K562 (cell line): Measurements from ENCODE around the gene TMEM106B. TPM values are rescaled to one million over a fixed set of nuclear protein-coding genes. Genes with fewer than 3 reads are reported as not detected.
A peak's percentile ranks its signal among the peaks of the same experiment; 100 is the strongest.

ENCODE experiments used
- ATAC-seq: fragments of 200-7000 bp; cut with Tn5 transposase; 3 replicates; pipeline ENCODE4 v1.9.1; 2020; ENCODE audit warnings: moderate library complexity
- BruUV-seq: library from RNA; stranded (reverse); fragments of 400-500 nt; replicated peaks from 2 replicates; lab custom pipeline; 2021; lab: Mats Ljungman, UMichigan
- CTCF ChIA-PET: fragments of 300-600 bp; formaldehyde crosslinking; extraction: SDS; loops from one replicate; lab custom pipeline; 2021; ENCODE audit warnings: low intra/inter-chr PET ratio; lab: Yijun Ruan, JAX
- POLR2A ChIA-PET: fragments of 300-600, 350-650 bp; sonication (Branson Sonifier 250); formaldehyde crosslinking; extraction: SDS; loops from one replicate; lab custom pipeline; 2021; ENCODE audit warnings: antibody characterized with exemption, inconsistent platforms; lab: Yijun Ruan, JAX
- DNase-seq, 4 experiments: peaks; one replicate each; pipeline versions ENCODE4 v3.0.0 to v3.0.0-alpha.2; 2011 to 2018; ENCODE audit warnings: low spot score in 3 of 4, mixed read lengths in 3 of 4; ENCODE audit errors: extremely low read depth in 1 of 4
- FAIRE-seq: peaks from 2 replicates; lab custom pipeline; 2011; peaks lifted over from hg19 to GRCh38; lab: Jason Lieb, UNC
- H2AFZ ChIP-seq: 2 replicates; pipeline ENCODE4 v1.6.0; 2011; ENCODE audit warnings: low read depth, low read length, control low read depth, inconsistent platforms
- H3K27ac ChIP-seq: fragments of 200-600 bp; 3 replicates; pipeline ENCODE4 v1.8.0; 2011; ENCODE audit warnings: low read depth, mild to moderate bottlenecking, control low read depth, inconsistent platforms, low read length, moderate library complexity, mixed read lengths; ENCODE audit errors: extremely low read depth
- H3K27me3 ChIP-seq, 2 experiments: fragments of 300-600 bp in 1 of 2; 2 replicates in 1 of 2; 3 replicates in 1 of 2; pipeline versions ENCODE4 v1.6.0 to v1.8.0; 2011; ENCODE audit warnings: inconsistent platforms in 2 of 2, low read length in 2 of 2, mild to moderate bottlenecking in 1 of 2, mixed read lengths in 1 of 2, moderate library complexity in 1 of 2; ENCODE audit not compliant: control insufficient read depth in 2 of 2, insufficient read depth in 2 of 2
- H3K36me3 ChIP-seq: fragments of 300-600 bp; 3 replicates; pipeline ENCODE4 v1.8.0; 2011; ENCODE audit warnings: mild to moderate bottlenecking, low read length, inconsistent platforms; ENCODE audit not compliant: control insufficient read depth, insufficient read depth
- H3K4me1 ChIP-seq, 2 experiments: fragments of 200-600 bp in 1 of 2; replicated peaks in 1 of 2; 2 replicates in 1 of 2; 3 replicates in 1 of 2; pipeline versions ENCODE4 v1.5.1 to v1.8.0; 2011; ENCODE audit warnings: inconsistent platforms in 2 of 2, low read length in 2 of 2, mild to moderate bottlenecking in 1 of 2, mixed read lengths in 1 of 2, moderate library complexity in 1 of 2; ENCODE audit not compliant: control insufficient read depth in 2 of 2, insufficient read depth in 2 of 2
- H3K4me2 ChIP-seq: 2 replicates; pipeline ENCODE4 v1.6.1; 2011; ENCODE audit warnings: low read length, control low read depth, inconsistent platforms, mixed read lengths; ENCODE audit not compliant: insufficient read depth
- H3K4me3 ChIP-seq: fragments of 200-600 bp; sonication (generic), shearing (Covaris generic); 2 replicates; pipeline ENCODE4 v1.5.1; 2016; ENCODE audit warnings: control low read depth, inconsistent platforms
- H3K79me2 ChIP-seq: fragments of 200-600 bp; 3 replicates; pipeline ENCODE4 v1.8.0; 2011; ENCODE audit warnings: low read length, inconsistent platforms; ENCODE audit not compliant: control insufficient read depth, insufficient read depth
- H3K9ac ChIP-seq, 2 experiments: 2 replicates each; pipeline versions ENCODE4 v1.6.0 to v1.6.1; 2011; ENCODE audit warnings: low read depth in 2 of 2, low read length in 2 of 2, control low read depth in 1 of 2, inconsistent platforms in 1 of 2, mild to moderate bottlenecking in 1 of 2, mixed read lengths in 1 of 2; ENCODE audit not compliant: insufficient read depth in 1 of 2
- H3K9me1 ChIP-seq: one replicate; pipeline ENCODE4 v1.6.0; 2011; ENCODE audit warnings: inconsistent platforms, mild to moderate bottlenecking, low read length, moderate library complexity; ENCODE audit not compliant: control insufficient read depth, insufficient read depth
- H3K9me3 ChIP-seq: replicated peaks from 2 replicates; pipeline ENCODE4 v1.5.1; 2011; ENCODE audit warnings: low read depth, low read length, inconsistent platforms; ENCODE audit not compliant: control insufficient read depth, insufficient read depth
- H4K20me1 ChIP-seq: replicated peaks from 2 replicates; pipeline ENCODE4 v1.6.1; 2011; ENCODE audit warnings: low read length, inconsistent platforms, mixed read lengths; ENCODE audit not compliant: control insufficient read depth, insufficient read depth
- GTF2E2 ChIP-seq: fragments of 200-800 bp; sonication (Bioruptor generic); IDR thresholded peaks from 2 replicates; pipeline ENCODE4 v1.6.1; 2016; ENCODE audit warnings: missing genetic modification characterization, missing compliant biosample characterization
- ZNF239 ChIP-seq: fragments of 250-450 bp; sonication (Bioruptor Pico); IDR thresholded peaks from 2 replicates; pipeline ENCODE4 v1.4.0; 2020; ENCODE audit warnings: mild to moderate bottlenecking
- ZNF518B ChIP-seq: fragments of 250-450 bp; sonication (Bioruptor Pico); IDR thresholded peaks from 2 replicates; pipeline ENCODE4 v1.5.0; 2021; ENCODE audit warnings: mild to moderate bottlenecking, moderate library complexity
- WGBS: fragments of 100-300 bp; shearing (Covaris generic); methylation state at CpG from one replicate; pipeline ENCODE4 v1.1.6; 2016; ENCODE audit warnings: low coverage, mixed read lengths; ENCODE audit not compliant: insufficient coverage; ENCODE audit errors: missing lambda C conversion rate; 5-methylcytosine and 5-hydroxymethylcytosine counted together
- in situ Hi-C: fragments of 300-500 bp; cut with MboI; formaldehyde crosslinking; loops from 4 replicates; pipeline ENCODE4 v1.15.0; 2018; ENCODE audit warnings: inconsistent platforms, mixed read lengths
- intact Hi-C: fragments of 100-400 bp; cut with micrococcal nuclease; formaldehyde crosslinking; loops from 2 replicates; pipeline ENCODE4 v1.14.2; 2022
- polyA plus RNA-seq, 8 experiments: library from polyadenylated mRNA; depleted of rRNA in 4 of 8; stranded (reverse) in 5 of 8; unstranded in 3 of 8; fragments of >200 nt; fragmentation: Nextera tagmentation in 2 of 8; fragmentation: Illumina TruSeq in 1 of 8; extraction: Ambion mirVana in 2 of 8; extraction: Trizol in 1 of 8; gene quantifications; 2 replicates each; pipeline versions ENCODE4 v1.2.1 to v1.2.3, GENCODE V29; 2011 to 2014; ENCODE audit warnings: inconsistent platforms in 1 of 8, missing spikeins in 1 of 8
- total RNA-seq, 7 experiments: library from RNA; depleted of rRNA in 6 of 7; stranded (reverse); fragments of >200 nt in 6 of 7; fragmentation: Illumina TruSeq in 2 of 7; extraction: Trizol in 2 of 7; gene quantifications; 2 replicates each; pipeline versions ENCODE4 v1.2.1 to v1.2.3, GENCODE V29; 2011 to 2021; ENCODE audit warnings: low replicate concordance in 1 of 7

Gene TMEM106B
- total and polyA plus RNA-seq, 9 of the 15 experiments (the other 6 are each of a cell fraction or from before 2014, with no cell fraction given), result 8.6 to 30.4 (median 18.7) TPM

- H4K20me1 ChIP-seq, result no peaks in the 10 kb centered on the region
- H3K4me1 ChIP-seq, result no peaks in the 10 kb centered on the region
- no peak for TF ChIP-seq GTF2E2 (tag)
- ATAC-seq (no peak), DNase-seq (no peak), FAIRE-seq (no peak)
- no peak overlapping the region for H3K4me3 ChIP-seq
- H3K9me1 ChIP-seq, result no peaks in the 10 kb centered on the region
- intact Hi-C loops, result no loop called here
- H3K27me3 ChIP-seq, result no peaks in the 10 kb centered on the region
- no peak overlapping the region for H3K4me2 ChIP-seq
- WGBS, result 7% methylated on average over 2 of the region's 2 CpGs
- no TSS peak for BruUV-seq
- H3K36me3 ChIP-seq, result no peaks in the 10 kb centered on the region
- CTCF ChIA-PET, result no interaction called here
- no peak overlapping the region for H3K27ac ChIP-seq
- H3K9ac ChIP-seq, result no peak overlapping the region
- no peaks in the 10 kb centered on the region for H3K79me2 ChIP-seq
- POLR2A ChIA-PET, result no interaction called here
- in situ Hi-C loops, result no loop called here
- H3K9me3 ChIP-seq, result no peaks in the 10 kb centered on the region
- H2AFZ ChIP-seq, result no peak overlapping the region
Observed at GRCh38 chr7:12256090-12256489, 45.0 kb downstream of the TMEM106B start.

GRCh38 chr7:12257582-12257981 is 46.5 kb downstream of the TMEM106B start:
- BruUV-seq, result no TSS peak
- ATAC-seq (peak; percentile 70), DNase-seq (peak in 1 of 4 experiments; percentile 6), FAIRE-seq (no peak)
- ChIA-PET POLR2A (no interaction called here), CTCF (no interaction called here)
- peak overlapping the region; percentile 45 for H3K4me2 ChIP-seq
- in situ Hi-C loops (no loop called here), intact Hi-C loops (no loop called here)
- no peaks in the 10 kb centered on the region for H3K4me1 ChIP-seq
- WGBS, result 15% methylated on average over 2 of the region's 2 CpGs
- H3K9me1 ChIP-seq, result no peaks in the 10 kb centered on the region
- no peaks in the 10 kb centered on the region for H3K36me3 ChIP-seq
- H4K20me1 ChIP-seq, result no peaks in the 10 kb centered on the region
- H3K27ac ChIP-seq, result no peak overlapping the region
- no peak overlapping the region for H3K4me3 ChIP-seq
- H3K79me2 ChIP-seq, result no peaks in the 10 kb centered on the region
- H2AFZ ChIP-seq, result peak overlapping the region; percentile 67
- H3K27me3 ChIP-seq, result no peaks in the 10 kb centered on the region
- H3K9ac ChIP-seq, result no peak overlapping the region
- H3K9me3 ChIP-seq, result no peaks in the 10 kb centered on the region
- TF ChIP-seq ZNF239 (CRISPR knock-in tag), result no peak
- no peak for TF ChIP-seq ZNF518B (CRISPR knock-in tag)
